Lung (tissue), 12 donors: Measurements from ENCODE around the gene ZNF8. TPM values are rescaled to one million over a fixed set of nuclear protein-coding genes. Genes with fewer than 3 reads are reported as not detected.
"Not testable (repeated sequence)": the region's sequence is repeated elsewhere in the genome, so short reads cannot be mapped to it uniquely, and the experiment has no call there.

Source experiments
- ATAC-seq: fragments of 200-7000 bp; cut with Tn5 transposase; one replicate; pipeline ENCODE4 v1.9.1; 2020; ENCODE audit warnings: moderate number of reproducible peaks; ENCODE audit not compliant: insufficient read depth, low FRiP score
- DNase-seq, 3 donors: peaks; one replicate each; pipeline ENCODE4 v3.0.0-alpha.2; 2013 to 2017
- H3K27ac ChIP-seq, 2 donors: one replicate each; pipeline ENCODE4 v1.5.1; 2013; ENCODE audit warnings: mild to moderate bottlenecking in 2 of 2, moderate library complexity in 2 of 2, control low read depth in 1 of 2, inconsistent platforms in 1 of 2, low read depth in 1 of 2, low read length in 1 of 2
- H3K27me3 ChIP-seq, 3 donors: one replicate each; pipeline ENCODE4 v1.5.1; 2013; ENCODE audit warnings: low read length in 2 of 3; ENCODE audit not compliant: control insufficient read depth in 3 of 3, insufficient read depth in 3 of 3
- H3K36me3 ChIP-seq, 4 donors: one replicate each; pipeline ENCODE4 v1.5.1; 2013; ENCODE audit warnings: low read length in 4 of 4, mild to moderate bottlenecking in 1 of 4, moderate library complexity in 1 of 4; ENCODE audit not compliant: control insufficient read depth in 4 of 4, insufficient read depth in 4 of 4
- H3K4me1 ChIP-seq, 5 donors: one replicate each; pipeline ENCODE4 v1.5.1; 2013; ENCODE audit warnings: low read length in 5 of 5, mild to moderate bottlenecking in 2 of 5, moderate library complexity in 1 of 5; ENCODE audit not compliant: control insufficient read depth in 5 of 5, insufficient read depth in 5 of 5
- H3K4me3 ChIP-seq: one replicate; pipeline ENCODE4 v1.5.1; 2013; ENCODE audit warnings: mild to moderate bottlenecking, control low read depth, moderate library complexity
- H3K9ac ChIP-seq, 2 donors: one replicate each; pipeline ENCODE4 v1.5.1; 2013; ENCODE audit warnings: low read length in 2 of 2, control low read depth in 1 of 2; ENCODE audit not compliant: insufficient read depth in 1 of 2
- H3K9me3 ChIP-seq, 4 donors: one replicate each; pipeline ENCODE4 v1.5.1; 2013; ENCODE audit warnings: low read length in 3 of 4, mild to moderate bottlenecking in 1 of 4, moderate library complexity in 1 of 4; ENCODE audit not compliant: control insufficient read depth in 4 of 4, insufficient read depth in 3 of 4
- WGBS, 2 donors: extraction: QIAGEN DNeasy Blood & Tissue Kit; methylation state at CpG; one replicate each; pipeline ENCODE4 v1.1.7; 2013; 5-methylcytosine and 5-hydroxymethylcytosine counted together
- polyA plus RNA-seq, 2 donors: library from polyadenylated mRNA; stranded (reverse); fragments of 200-250 nt; gene quantifications; one replicate each; pipeline ENCODE4 v1.2.1, GENCODE V29; 2013
- total RNA-seq, 2 donors: library from RNA; depleted of rRNA in 1 of 2; stranded (reverse); fragments of >200 nt in 1 of 2; gene quantifications; one replicate each; pipeline ENCODE4 v1.2.1, GENCODE V29; 2014 to 2021
- TF ChIP-seq, protein P1 (sequence below): IDR thresholded peaks from 2 replicates; pipeline ENCODE4 v1.5.1; 2012; ENCODE audit warnings: mild to moderate bottlenecking; ENCODE audit errors: control extremely low read depth, extremely low read depth
- donor health status: control.
- donor health status: control.
- donor health status: Bipolar disorder and iron deficiency.
- donor health status: healthy.
- donor health status: DM: yes; HTN: yes; CAD: no.

Gene ZNF8
- total and polyA plus RNA-seq, 4 donors: 1.2 to 8.0 (median 3.5) TPM

DNA sequence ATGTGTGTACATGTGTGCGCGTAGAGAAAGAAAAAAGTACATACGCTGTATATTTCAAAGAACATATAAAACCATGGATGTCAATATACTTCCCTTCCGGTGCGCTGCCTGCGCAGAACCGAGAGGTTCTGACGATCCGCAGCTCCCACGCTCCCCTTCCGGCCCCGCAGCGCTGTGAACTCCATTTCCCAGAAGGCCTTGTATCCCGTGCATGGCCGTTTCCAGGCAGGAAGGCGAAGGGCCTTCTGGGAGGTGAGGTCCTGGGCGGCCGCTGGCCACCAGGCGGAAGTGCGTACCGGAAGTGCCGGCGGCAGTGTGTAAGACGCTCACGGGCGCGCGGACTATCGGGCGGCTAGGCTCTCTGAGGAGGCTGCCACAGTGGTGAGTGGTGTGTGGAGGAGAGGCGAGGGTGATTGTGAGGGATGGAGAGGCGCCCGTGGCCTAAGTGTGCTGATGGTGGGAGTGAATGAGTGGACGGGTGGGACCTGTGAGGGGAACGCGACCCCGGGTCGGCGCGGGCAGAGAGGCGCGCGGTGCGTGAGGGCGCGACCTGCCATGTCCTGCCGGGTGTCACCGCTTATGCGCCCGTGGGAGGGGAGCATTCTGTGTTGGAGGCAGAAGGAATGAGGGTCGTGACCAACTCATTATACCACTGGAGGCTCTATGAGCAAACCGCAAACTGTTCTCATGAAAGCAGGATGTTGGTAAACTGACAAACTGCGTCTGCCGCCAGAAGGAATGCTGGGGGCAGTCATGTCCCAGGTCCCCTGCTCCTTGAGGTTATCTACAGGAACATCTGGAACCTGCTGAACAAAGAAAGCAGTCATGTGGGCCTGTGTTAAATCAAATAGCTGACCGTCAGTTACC lies 26.5 kb downstream of the ZNF8 start, which contains the start of gene ERVK3-1:
TSS of gene ERVK3-1 (plus strand) at position 313 of the 867 bp plus-strand sequence. CDS start 6,792 bp downstream, outside the sequence.
- peaks cover 0 to 14% (median 7%) of the 10 kb centered on the region in 5 donors for H3K4me1 ChIP-seq
- no peaks in the 10 kb centered on the region for H3K27me3 ChIP-seq
- 1% methylated on average over 55 of the region's 55 CpGs for WGBS, 2 donors
- peak within 1 kb of the TSS; percentile 85 to 95 for H3K27ac ChIP-seq
- H3K4me3 ChIP-seq: peak within 1 kb of the TSS; percentile 85
- H3K36me3 ChIP-seq: peaks cover 18 to 25% (median 22%) of the 10 kb centered on the region in 4 donors
- H3K9ac ChIP-seq: peak within 1 kb of the TSS; percentile 76 to 88
- ATAC-seq (peak; percentile 99), DNase-seq (peak; percentile 96 to 98 (median 96))
- TF ChIP-seq, protein P1, sequence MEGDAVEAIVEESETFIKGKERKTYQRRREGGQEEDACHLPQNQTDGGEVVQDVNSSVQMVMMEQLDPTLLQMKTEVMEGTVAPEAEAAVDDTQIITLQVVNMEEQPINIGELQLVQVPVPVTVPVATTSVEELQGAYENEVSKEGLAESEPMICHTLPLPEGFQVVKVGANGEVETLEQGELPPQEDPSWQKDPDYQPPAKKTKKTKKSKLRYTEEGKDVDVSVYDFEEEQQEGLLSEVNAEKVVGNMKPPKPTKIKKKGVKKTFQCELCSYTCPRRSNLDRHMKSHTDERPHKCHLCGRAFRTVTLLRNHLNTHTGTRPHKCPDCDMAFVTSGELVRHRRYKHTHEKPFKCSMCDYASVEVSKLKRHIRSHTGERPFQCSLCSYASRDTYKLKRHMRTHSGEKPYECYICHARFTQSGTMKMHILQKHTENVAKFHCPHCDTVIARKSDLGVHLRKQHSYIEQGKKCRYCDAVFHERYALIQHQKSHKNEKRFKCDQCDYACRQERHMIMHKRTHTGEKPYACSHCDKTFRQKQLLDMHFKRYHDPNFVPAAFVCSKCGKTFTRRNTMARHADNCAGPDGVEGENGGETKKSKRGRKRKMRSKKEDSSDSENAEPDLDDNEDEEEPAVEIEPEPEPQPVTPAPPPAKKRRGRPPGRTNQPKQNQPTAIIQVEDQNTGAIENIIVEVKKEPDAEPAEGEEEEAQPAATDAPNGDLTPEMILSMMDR: no peak
- H3K9me3 ChIP-seq: peaks cover 0 to 13% (median 0%) of the 10 kb centered on the region in 4 donors

DNA sequence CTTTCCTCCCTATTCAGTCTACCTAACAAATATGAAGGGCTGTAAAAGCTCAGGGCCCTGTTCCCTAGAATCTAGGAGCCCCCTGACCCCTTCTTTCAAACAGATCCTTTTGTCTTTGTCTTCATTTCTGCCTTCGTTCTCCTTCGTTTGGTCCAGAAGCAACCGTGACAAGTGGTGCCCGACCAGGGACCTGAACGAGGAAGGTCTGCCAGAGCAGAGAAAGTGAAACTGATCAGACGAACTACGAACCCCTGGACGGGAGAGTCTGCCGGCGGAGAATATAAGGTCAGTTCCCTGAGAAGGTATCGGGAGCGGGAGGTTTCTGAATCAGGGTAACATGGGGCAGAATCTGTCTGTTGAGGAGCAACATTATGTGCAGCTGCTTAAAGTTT lies 27.2 kb downstream of the ZNF8 start:
- ATAC-seq (no peak), DNase-seq (no peak)
- TF ChIP-seq, protein P1: no peak
- Histone ChIP-seq H3K36me3 (peaks cover 12 to 23% (median 17%) of the 10 kb centered on the region in 4 donors), H3K27ac (peak overlapping the region; percentile 81 to 95), H3K9me3 (peaks cover 0 to 7% (median 0%) of the 10 kb centered on the region in 4 donors), H3K9ac (peak overlapping the region; percentile 76 to 88), H3K4me3 (peak overlapping the region; percentile 85), H3K27me3 (no peaks in the 10 kb centered on the region), H3K4me1 (peaks cover 0 to 14% (median 7%) of the 10 kb centered on the region in 5 donors)
- WGBS, 2 donors: 63% methylated on average over 12 of the region's 12 CpGs

DNA sequence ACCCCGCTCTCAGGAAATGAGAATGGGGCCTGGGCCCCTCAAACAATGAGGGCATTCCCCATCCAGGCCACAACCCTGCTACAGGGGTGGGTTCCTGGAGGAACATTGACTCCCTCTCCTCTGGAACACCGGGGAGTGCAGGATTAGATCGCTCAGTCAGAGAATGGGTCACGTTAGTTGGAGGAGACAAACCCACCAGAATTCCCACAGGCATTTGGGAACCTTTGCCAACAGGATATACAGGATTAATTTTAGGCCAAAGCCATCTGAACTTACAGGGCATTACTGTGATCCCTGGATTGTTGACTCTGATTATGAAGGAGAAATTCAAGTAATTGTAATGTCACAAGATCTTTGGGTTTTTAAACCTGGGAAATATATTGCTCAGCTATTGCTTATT lies 29.0 kb downstream of the ZNF8 start:
- DNase-seq (no peak), ATAC-seq (no peak)
- Histone ChIP-seq H3K9me3 (peaks cover 0 to 3% (median 0%) of the 10 kb centered on the region in 4 donors), H3K27me3 (no peaks in the 10 kb centered on the region), H3K4me1 (peaks cover 0 to 14% (median 7%) of the 10 kb centered on the region in 5 donors), H3K27ac (no peak overlapping the region), H3K9ac (no peak overlapping the region), H3K36me3 (peaks cover 20 to 35% (median 22%) of the 10 kb centered on the region in 4 donors), H3K4me3 (no peak overlapping the region)
- TF ChIP-seq, protein P1: no peak
- 82 to 91% methylated on average over 4 of the region's 4 CpGs for WGBS, 2 donors

DNA sequence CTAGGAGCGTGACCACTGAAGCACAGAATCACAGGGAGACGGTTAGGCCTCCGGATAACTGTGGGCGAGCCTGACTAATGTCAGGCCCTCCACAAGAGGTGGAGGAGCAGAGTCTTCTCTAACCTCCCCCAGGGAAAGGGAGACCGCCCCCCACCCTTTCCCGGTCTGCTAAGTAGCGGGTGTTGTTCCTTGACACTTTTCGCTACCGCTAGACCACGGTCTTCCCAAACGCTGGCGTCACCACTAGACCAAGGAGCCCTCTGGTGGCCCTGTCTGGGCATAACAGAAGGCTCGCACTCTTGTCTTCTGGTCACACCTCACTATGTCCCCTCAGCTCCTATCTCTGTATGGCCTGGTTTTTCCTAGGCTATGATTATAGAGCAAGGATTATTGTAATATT lies 31.9 kb downstream of the ZNF8 start:
- not testable (repeated sequence) for ATAC-seq, H3K4me1 ChIP-seq, H3K27me3 ChIP-seq, H3K9me3 ChIP-seq, H3K27ac ChIP-seq, H3K4me3 ChIP-seq, H3K9ac ChIP-seq
- peaks cover 33 to 53% (median 38%) of the 10 kb centered on the region in 4 donors for H3K36me3 ChIP-seq
- DNase-seq: peak; percentile 29 to 41 (median 41)
- 69 to 79% methylated on average over 13 of the region's 13 CpGs for WGBS, 2 donors
